ENCODE measurements around the gene STMND1. TPM values are rescaled to one million over a fixed set of nuclear protein-coding genes. Genes with fewer than 3 reads are reported as not detected.

STMND1 gene
- total and polyA plus RNA-seq, 2 of the 8 experiments (the other 6 are each of a cell fraction or from before 2014, with no cell fraction given) = not detected

DNA sequence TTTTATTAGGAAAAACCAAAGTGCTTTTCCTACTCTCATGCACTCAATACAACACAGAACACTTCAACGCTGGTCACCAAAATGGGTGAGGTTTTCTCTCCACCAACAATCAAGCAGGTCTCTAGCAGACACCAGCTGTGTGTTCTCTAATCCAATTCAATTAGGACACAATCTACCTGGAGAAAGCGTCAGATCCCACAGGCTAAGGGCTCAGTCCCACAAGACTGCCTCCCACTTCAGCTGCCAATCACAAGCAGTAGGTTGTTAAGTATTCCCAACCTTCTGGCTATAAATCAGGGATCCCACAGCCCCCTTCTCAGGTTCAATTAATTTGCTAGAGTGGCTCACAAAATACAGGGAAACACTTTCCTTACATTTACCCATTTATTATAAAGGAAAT, 47.7 kb downstream of the STMND1 start (continued):
- TF ChIP-seq RXRA (IDR thresholded peaks at IDR 0.05; ENCODE audit: insufficient read depth, low read depth, low read length) (no peak), TCF12 (IDR thresholded peaks at IDR 0.05; ENCODE audit: low read depth, low read length) (no peak), BCL11A (IDR thresholded peaks at IDR 0.05; ENCODE audit: low read depth in 2 of 2, low read length in 2 of 2) (no peak), EGR1 (IDR thresholded peaks at IDR 0.05; ENCODE audit: borderline replicate concordance, low read depth, low read length) (no peak), KDM4A (IDR thresholded peaks at IDR 0.05; ENCODE audit: low read depth, low read length, severe bottlenecking) (no peak), SAP30 (IDR thresholded peaks at IDR 0.05; ENCODE audit: insufficient read depth, insufficient replicate concordance, low read length) (no peak), CTBP2 (IDR thresholded peaks at IDR 0.05; ENCODE audit: borderline replicate concordance, insufficient read depth, insufficient read length, low read length) (no peak)

Data from H1 (cell line).